GM10266 (cell line): ENCODE data around the gene EHMT1.

Experiments
- DNase-seq: peaks from one replicate; pipeline ENCODE4 v3.0.0; 2012; ENCODE audit errors: extremely low spot score
- TF ChIP-seq, protein P1 (sequence below): IDR thresholded peaks from 2 replicates; pipeline ENCODE4 v1.5.1; 2012; ENCODE audit warnings: mild to moderate bottlenecking, low read depth; ENCODE audit not compliant: control insufficient read depth, insufficient read depth; ENCODE audit errors: missing control alignments

EHMT1 gene

DNA sequence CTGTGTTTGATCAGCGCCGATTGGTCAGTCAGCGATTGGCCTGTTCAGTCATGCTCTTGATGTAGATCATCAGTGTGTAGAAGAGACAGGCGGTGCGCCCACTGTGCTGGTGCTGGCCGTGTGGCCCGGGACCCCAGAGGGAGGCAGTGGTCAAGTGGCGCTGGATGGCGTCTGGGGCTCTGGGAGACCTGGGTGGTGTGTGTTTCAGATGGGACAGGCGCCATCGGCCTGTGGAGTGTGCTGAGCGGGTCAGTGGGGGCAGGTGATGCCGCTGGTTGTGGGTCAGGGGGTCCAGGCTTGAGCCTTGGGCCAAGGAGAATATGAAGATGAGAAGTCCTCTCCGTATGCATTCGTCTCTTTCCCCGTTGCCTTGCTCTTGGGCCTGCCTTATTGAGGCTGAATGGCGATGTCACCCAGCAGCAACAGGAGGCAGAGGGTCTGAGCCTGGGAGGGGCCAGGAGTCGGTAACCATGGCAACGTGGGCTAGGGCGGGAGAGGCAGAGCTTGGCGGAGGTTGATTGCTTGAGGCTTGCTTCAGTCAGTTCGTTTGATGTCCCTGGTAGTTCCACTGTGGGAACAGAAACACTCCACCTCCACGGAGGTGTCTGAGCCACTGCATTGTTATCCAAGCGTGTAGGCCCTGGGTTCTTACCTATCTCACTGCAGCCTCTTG is 141.0 kb downstream of the EHMT1 start:
- DNase-seq = peak; percentile 72

DNA sequence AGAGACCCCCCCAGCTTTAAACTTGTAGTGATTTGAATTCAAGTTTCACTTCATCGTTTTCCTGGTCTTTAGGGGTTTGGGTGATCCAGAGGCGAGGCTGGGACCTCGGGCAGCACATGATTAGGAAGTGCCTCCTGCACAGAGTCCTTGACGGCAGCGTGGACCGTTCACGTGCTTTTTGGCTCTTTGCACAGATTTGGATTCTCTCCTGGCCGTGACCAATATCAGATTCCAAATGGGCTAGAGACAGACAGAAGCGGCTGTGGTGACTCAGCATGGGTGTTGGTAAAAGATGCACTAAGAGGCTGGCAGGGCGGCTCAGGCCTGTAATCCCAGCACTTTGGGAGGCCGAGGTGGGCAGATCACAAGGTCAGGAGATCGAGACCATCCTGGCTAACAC is 141.6 kb downstream of the EHMT1 start:
- no peak for DNase-seq
- TF ChIP-seq, protein P1, sequence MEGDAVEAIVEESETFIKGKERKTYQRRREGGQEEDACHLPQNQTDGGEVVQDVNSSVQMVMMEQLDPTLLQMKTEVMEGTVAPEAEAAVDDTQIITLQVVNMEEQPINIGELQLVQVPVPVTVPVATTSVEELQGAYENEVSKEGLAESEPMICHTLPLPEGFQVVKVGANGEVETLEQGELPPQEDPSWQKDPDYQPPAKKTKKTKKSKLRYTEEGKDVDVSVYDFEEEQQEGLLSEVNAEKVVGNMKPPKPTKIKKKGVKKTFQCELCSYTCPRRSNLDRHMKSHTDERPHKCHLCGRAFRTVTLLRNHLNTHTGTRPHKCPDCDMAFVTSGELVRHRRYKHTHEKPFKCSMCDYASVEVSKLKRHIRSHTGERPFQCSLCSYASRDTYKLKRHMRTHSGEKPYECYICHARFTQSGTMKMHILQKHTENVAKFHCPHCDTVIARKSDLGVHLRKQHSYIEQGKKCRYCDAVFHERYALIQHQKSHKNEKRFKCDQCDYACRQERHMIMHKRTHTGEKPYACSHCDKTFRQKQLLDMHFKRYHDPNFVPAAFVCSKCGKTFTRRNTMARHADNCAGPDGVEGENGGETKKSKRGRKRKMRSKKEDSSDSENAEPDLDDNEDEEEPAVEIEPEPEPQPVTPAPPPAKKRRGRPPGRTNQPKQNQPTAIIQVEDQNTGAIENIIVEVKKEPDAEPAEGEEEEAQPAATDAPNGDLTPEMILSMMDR = no peak

More for the DNA sequence above, 141.0 kb downstream of the EHMT1 start:
- TF ChIP-seq, protein P1 = no peak

DNA sequence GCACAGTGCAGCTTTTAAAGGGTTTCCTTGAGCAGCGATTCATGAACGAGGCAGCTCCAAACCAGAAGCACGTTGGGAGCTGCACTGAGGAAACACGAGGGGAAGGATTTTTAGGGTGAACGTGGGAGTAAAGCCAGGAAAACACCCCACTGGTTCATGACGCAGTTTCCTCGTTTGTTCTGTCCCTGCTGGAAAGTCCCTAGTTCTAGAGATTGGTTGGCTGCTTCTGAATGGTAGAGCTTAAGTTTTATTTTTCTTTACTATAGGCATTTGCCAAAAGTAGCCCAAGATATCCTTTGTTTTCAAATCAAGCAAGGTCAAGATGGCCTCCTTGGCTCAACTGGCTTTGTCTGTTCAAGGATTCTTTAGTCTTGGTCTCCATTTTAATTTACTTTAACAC is 142.2 kb downstream of the EHMT1 start:
- TF ChIP-seq, protein P1 = no peak
- peak; percentile 79 for DNase-seq

DNA sequence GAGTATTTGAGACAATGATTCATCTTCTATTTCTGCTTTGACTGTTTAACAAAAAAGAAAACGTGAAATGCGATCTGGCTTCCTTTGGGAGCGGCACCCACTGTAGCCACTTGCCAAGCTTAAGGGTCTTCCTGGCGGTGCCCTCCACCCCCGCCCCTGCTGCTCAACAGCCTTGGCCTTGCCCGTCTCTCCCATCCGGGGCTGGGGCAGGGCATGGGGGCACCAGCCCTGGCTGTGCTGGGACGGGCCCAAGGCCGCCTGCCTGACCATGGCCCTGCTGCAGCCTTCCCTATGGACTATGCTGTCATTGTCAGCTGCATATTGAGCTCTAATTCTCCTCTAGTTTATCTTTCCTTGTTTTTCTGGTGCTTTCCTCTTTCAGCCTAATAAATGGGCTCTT is 143.0 kb downstream of the EHMT1 start:
- TF ChIP-seq, protein P1 = no peak
- DNase-seq = no peak

DNA sequence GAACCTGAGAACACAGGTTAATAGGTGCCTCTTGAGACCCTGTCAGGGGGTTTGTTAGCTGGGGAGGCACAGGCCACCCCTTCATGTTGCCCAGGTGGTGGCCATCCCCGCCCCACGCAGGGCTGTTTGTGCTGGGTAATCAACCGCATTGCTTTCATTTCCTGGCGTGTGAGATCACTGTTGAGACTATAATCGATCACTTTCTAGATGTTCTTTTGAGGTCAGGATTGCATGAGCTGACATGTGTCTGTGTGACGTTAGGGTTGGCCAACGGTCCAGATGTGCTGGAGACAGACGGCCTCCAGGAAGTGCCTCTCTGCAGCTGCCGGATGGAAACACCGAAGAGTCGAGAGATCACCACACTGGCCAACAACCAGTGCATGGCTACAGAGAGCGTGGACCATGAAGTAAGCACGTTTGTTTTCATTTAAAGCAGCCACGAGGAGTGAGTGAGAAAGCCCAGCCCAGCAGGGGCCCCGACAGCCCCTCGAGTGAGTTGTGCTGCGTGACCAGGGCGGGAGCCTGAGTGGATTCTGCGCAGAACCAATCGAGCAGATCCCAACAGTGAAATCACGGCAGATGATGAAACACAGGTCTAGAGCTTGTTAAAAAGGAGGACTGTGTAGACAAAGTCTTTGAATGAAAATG is 143.7 kb downstream of the EHMT1 start:
- DNase-seq = peak; percentile 89
- TF ChIP-seq, protein P1 = no peak

DNA sequence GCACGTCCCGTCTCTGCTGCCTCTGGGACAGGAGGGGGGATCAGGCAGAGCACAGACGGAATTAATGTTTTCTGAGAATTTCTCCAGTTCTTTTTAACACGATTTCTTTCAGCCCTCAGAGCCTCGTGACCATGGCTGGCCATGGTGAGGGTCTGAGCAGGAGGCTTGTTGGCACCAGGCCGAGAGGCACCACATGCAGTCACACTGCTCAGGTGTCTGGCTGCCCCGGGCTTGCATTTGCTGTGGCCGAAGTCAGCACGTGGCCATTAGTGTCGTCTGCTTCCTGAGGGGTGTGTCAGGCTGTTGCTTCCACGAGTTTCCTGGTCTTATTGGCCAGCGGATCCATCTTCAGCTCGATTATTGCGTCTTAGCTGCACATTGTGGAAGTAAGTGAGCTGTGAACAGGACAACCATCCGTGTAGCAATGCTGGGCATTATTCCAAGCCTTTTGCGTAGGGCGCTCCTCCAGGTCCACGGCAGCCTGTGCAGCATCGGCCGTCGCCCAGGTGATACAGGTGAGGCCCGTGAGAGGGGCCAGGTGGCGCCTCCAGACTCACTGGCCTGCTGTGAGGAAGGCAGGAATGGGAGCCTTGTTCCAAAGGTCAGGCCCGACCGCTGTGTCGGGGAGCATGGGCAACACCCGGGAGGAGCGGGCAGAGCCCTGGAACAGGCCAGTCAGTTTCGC is 144.6 kb downstream of the EHMT1 start:
- TF ChIP-seq, protein P1 = no peak
- DNase-seq = no peak
